ENCODE measurements around the gene HIPK1.

GRCh38 chr1:113942527-113942926 lies 13.4 kb downstream of the HIPK1 start:
- TF ChIP-seq, protein P1, sequence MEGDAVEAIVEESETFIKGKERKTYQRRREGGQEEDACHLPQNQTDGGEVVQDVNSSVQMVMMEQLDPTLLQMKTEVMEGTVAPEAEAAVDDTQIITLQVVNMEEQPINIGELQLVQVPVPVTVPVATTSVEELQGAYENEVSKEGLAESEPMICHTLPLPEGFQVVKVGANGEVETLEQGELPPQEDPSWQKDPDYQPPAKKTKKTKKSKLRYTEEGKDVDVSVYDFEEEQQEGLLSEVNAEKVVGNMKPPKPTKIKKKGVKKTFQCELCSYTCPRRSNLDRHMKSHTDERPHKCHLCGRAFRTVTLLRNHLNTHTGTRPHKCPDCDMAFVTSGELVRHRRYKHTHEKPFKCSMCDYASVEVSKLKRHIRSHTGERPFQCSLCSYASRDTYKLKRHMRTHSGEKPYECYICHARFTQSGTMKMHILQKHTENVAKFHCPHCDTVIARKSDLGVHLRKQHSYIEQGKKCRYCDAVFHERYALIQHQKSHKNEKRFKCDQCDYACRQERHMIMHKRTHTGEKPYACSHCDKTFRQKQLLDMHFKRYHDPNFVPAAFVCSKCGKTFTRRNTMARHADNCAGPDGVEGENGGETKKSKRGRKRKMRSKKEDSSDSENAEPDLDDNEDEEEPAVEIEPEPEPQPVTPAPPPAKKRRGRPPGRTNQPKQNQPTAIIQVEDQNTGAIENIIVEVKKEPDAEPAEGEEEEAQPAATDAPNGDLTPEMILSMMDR (IDR thresholded peaks at IDR 0.05), result no peak
- TF ChIP-seq POLR2A (IDR thresholded peaks at IDR 0.05) (no peak), POLR2AphosphoS5 (IDR thresholded peaks at IDR 0.05) (no peak)

All from gastroesophageal sphincter (tissue), 3 donors.